Parathyroid adenoma (tissue), 2 donors: ENCODE results near the gene C7orf57.
A peak's percentile ranks its signal among the peaks of the same experiment; 100 is the strongest.

ENCODE experiments used
- H2AFZ ChIP-seq: fragments of 300-600 bp; sonication (generic); one replicate; pipeline ENCODE4 v1.7.0; 2017; ENCODE audit warnings: antibody characterized with exemption, mild to moderate bottlenecking
- H3K27ac ChIP-seq: fragments of 300-600 bp; sonication (generic); one replicate; pipeline ENCODE4 v1.7.0; 2017
- H3K27me3 ChIP-seq: fragments of 300-600 bp; sonication (generic); one replicate; pipeline ENCODE4 v1.7.0; 2017; ENCODE audit warnings: low read length; ENCODE audit not compliant: control insufficient read depth, insufficient read depth
- H3K36me3 ChIP-seq: fragments of 300-600 bp; sonication (generic); one replicate; pipeline ENCODE4 v1.7.0; 2017; ENCODE audit warnings: low read length; ENCODE audit not compliant: control insufficient read depth, insufficient read depth
- H3K4me1 ChIP-seq: fragments of 300-600 bp; sonication (generic); one replicate; pipeline ENCODE4 v1.7.0; 2017; ENCODE audit warnings: control low read depth
- H3K4me2 ChIP-seq: fragments of 300-600 bp; sonication (generic); one replicate; pipeline ENCODE4 v1.7.0; 2017; ENCODE audit warnings: low read length
- H3K4me3 ChIP-seq: fragments of 300-600 bp; sonication (generic); one replicate; pipeline ENCODE4 v1.7.0; 2017; ENCODE audit warnings: low read depth, low read length
- H3K79me2 ChIP-seq: fragments of 300-600 bp; sonication (generic); one replicate; pipeline ENCODE4 v1.7.0; 2017; ENCODE audit warnings: control low read depth
- H3K9ac ChIP-seq: fragments of 300-600 bp; sonication (generic); one replicate; pipeline ENCODE4 v1.7.0; 2017; ENCODE audit warnings: mild to moderate bottlenecking
- H3K9me3 ChIP-seq: fragments of 300-600 bp; sonication (generic); one replicate; pipeline ENCODE4 v1.7.0; 2017; ENCODE audit warnings: low read length; ENCODE audit not compliant: control insufficient read depth
- CTCF ChIP-seq: fragments of 300-600 bp; sonication (generic); IDR thresholded peaks from one replicate; pipeline ENCODE4 v1.7.0; 2017; ENCODE audit warnings: antibody characterized with exemption, mild to moderate bottlenecking
- donor health status: primary hyperparathyroidism.

The C7orf57 gene

GRCh38 chr7:48058990-48059389 lies 23.6 kb downstream of the C7orf57 start:
- H3K4me1 ChIP-seq = no peaks in the 10 kb centered on the region
- H3K9me3 ChIP-seq = no peaks in the 10 kb centered on the region
- no peaks in the 10 kb centered on the region for H3K79me2 ChIP-seq
- no peak overlapping the region for H3K9ac ChIP-seq
- H3K36me3 ChIP-seq = no peaks in the 10 kb centered on the region
- no peak overlapping the region for H2AFZ ChIP-seq
- no peak overlapping the region for H3K27ac ChIP-seq
- TF ChIP-seq CTCF = no peak
- no peak overlapping the region for H3K4me3 ChIP-seq
- H3K27me3 ChIP-seq = no peaks in the 10 kb centered on the region
- H3K4me2 ChIP-seq = no peak overlapping the region

- TF ChIP-seq CTCF = no peak
- Histone ChIP-seq H3K79me2 (no peaks in the 10 kb centered on the region), H2AFZ (no peak overlapping the region), H3K9ac (no peak overlapping the region), H3K4me1 (no peaks in the 10 kb centered on the region), H3K36me3 (no peaks in the 10 kb centered on the region), H3K4me3 (no peak overlapping the region), H3K27me3 (no peaks in the 10 kb centered on the region), H3K27ac (no peak overlapping the region), H3K4me2 (no peak overlapping the region), H3K9me3 (no peaks in the 10 kb centered on the region)
These were observed 24.4 kb downstream of the C7orf57 start for GRCh38 chr7:48059706-48060105.

- Histone ChIP-seq H3K4me1 (no peaks in the 10 kb centered on the region), H3K79me2 (no peaks in the 10 kb centered on the region), H3K4me2 (no peak overlapping the region), H3K27ac (no peak overlapping the region), H3K4me3 (no peak overlapping the region), H3K27me3 (no peaks in the 10 kb centered on the region), H3K9ac (no peak overlapping the region), H3K36me3 (no peaks in the 10 kb centered on the region), H3K9me3 (no peaks in the 10 kb centered on the region), H2AFZ (no peak overlapping the region)
- no peak for TF ChIP-seq CTCF
These were observed 28.6 kb downstream of the C7orf57 start for GRCh38 chr7:48063985-48064384.

GRCh38 chr7:48067475-48067874 lies 32.1 kb downstream of the C7orf57 start:
- Histone ChIP-seq H3K79me2 (no peaks in the 10 kb centered on the region), H3K4me3 (no peak overlapping the region), H3K9me3 (no peaks in the 10 kb centered on the region), H3K27ac (no peak overlapping the region), H3K4me2 (no peak overlapping the region), H2AFZ (no peak overlapping the region), H3K27me3 (no peaks in the 10 kb centered on the region), H3K4me1 (no peaks in the 10 kb centered on the region), H3K36me3 (no peaks in the 10 kb centered on the region), H3K9ac (no peak overlapping the region)
- TF ChIP-seq CTCF = no peak

- Histone ChIP-seq H3K9ac (no peak overlapping the region), H3K9me3 (no peaks in the 10 kb centered on the region), H3K4me1 (no peaks in the 10 kb centered on the region), H3K27me3 (no peaks in the 10 kb centered on the region), H3K4me3 (no peak overlapping the region), H2AFZ (peak overlapping the region; percentile 40), H3K79me2 (no peaks in the 10 kb centered on the region), H3K27ac (no peak overlapping the region), H3K4me2 (no peak overlapping the region), H3K36me3 (no peaks in the 10 kb centered on the region)
- TF ChIP-seq CTCF = no peak
These were observed 38.9 kb downstream of the C7orf57 start for GRCh38 chr7:48074204-48074654.
